ENCODE data around the gene SLC45A2.

GRCh38 chr5:33938507-33938796 is 46.0 kb downstream of the SLC45A2 start:
- TF ChIP-seq CTCF (IDR thresholded peaks at IDR 0.05; ENCODE audit: low read depth, low read length, poor library complexity, severe bottlenecking) (no peak), EZH2phosphoT487 (IDR thresholded peaks at IDR 0.05; ENCODE audit: borderline replicate concordance, low read length) (no peak)

Measured in DOHH2 (cell line).